ENCODE results near the gene PGBD1. TPM values are rescaled to one million over a fixed set of nuclear protein-coding genes. Genes with fewer than 3 reads are reported as not detected.

PGBD1 gene
- total RNA-seq (2022; extraction: Qiagen RNA extraction; ENCODE audit: low read depth), result 3.8 to 6.1 TPM (median 5.0 TPM) in 5 replicates

DNA sequence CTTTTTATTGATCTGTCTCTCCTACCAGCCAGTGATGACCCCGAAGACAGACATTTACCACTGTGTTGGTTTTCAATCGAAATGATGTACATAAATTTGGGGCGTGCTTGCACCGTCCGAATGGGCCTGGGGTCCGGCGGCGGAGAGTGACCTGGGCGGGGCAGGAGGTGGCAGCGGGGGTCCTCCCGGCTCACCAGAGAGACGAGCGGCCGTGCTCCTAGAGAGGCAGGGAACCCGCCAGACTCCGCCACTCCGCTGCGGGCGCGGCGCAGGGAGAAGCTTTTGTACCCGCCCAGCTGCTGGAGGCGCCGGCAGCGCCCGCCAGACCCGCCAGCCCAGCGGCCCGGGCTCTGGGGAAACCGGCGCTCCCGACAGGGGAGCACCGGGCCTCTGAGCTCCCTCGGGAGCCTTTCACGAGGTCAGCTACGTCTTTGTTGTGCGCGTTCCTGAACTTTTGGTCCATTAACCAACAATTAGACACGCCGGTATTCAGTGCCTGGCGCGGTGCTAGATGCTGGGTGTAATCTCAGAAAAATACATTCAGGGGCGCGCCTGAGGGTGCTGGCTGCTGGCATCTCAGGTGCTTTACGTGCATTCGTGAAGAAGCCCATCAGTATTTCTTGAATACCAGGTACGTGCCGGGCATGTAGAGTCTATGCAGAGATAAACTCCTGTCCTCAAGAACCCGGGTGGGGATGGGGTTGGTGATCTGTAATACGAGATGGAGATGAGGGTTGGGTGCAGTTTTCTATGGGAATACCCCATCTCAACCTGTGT is at the start of gene PGBD1:
PGBD1 (plus strand) TSS at position 285 of the 777 bp plus-strand sequence. CDS start 2,242 bp downstream, outside the sequence.

GRCh38 chr6:28252009-28252975 is 29.1 kb upstream of the PGBD1 start, which contains the start of gene ZKSCAN4:
TSS of gene ZKSCAN4 (minus strand) at chr6:28252269. CDS start at chr6:28251980, 289 bp downstream.

GRCh38 chr6:28258877-28259777 is 22.2 kb upstream of the PGBD1 start, which contains the start of gene NKAPL:
TSS of gene NKAPL (plus strand) at chr6:28259297. CDS start at chr6:28259372, 75 bp downstream.

DNA sequence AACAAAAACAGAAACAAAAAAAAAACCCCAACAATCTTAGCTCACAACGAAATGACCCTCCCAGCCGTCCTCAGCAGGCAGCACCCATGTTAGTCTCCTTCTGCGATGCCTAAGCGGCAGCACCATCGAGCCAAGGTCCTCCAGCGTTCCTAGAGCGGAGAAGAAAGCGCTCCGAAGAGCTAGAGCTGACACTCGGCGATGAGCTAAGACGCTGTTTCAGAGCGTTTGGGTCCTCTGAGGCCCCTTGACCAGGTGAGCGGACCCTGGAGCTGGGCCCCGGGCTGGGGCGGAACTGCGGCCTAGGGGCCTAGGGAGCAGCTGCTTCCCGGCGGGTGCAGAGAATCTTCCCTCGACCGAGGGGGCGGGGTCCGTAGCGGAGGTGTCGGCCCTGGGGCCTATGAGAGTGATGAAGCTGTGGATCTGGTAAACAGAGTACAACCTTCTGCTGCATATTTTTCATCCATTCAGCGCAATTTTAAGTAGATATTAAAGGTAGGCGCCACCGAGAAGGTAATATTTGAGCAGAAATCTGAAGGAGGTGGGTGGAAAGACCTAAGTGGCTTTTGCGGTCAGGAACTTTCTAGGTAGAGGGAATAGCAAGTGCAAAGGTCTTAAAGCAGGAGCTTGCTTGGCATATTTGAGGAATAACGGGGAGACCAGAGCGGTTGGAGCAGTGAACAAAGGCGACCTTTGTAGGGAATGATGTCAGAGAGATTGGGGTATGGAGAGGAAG is 14.2 kb upstream of the PGBD1 start, which contains the start of gene ZSCAN26:
ZSCAN26 (plus strand) TSS at position 182 of the 733 bp plus-strand sequence. CDS start 4,777 bp downstream, outside the sequence.

GRCh38 chr6:28335564-28336283 is 54.4 kb downstream of the PGBD1 start, which contains the start of gene ZSCAN31:
TSS of gene ZSCAN31 (minus strand) at chr6:28336148. CDS start at chr6:28329683, 6,465 bp downstream.

DNA sequence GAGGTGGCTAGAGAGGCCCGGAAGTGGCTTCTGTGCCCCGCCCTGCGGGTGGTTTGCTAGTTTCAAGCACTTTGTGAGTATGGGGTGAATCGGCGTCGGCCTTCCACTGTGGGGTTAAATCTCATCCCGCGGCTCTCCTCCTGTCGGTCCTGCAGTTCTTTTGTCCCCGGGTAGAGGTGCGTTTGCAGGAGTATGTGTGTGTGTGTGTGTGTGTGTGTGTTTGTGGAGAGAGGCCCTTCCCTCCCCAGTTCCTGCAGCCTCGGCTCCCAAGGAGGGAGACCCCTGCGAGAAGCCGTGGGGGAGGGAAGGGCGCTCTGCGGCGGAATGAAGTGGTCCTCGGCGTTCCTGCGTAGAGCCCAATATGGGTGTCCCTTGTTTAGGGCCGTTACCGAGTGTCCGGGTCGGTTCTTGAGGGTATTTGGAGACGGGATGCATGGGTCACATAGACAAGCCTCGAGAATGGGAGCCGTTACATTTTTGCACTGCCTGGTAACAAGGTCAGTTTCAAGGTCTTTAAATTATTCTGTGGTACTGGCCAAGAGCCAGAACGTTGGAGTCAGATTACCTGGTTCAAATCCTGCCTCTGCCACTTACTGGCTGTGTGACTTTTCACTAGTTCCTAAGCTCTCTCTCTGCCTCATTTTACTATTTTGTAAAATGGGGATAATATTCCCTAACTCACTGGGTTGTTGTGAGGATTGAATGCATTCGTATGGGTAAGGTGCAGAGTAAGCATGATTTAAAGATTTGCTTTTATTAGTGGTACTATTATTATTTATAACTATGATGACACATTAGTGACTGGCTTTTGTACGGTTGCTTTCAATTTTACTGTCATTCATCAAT is 68.7 kb downstream of the PGBD1 start, which contains the start of gene ZKSCAN3:
ZKSCAN3 (plus strand) TSS at position 56 of the 846 bp plus-strand sequence. CDS start 9,640 bp downstream, outside the sequence.

Other genes with a start within 250 kb of the PGBD1 start
- 0.57 to 1.5 TPM (median 0.83 TPM) in 5 replicates for gene ZNF165, start 201.0 kb upstream of the PGBD1 start, total RNA-seq (2022; extraction: Qiagen RNA extraction; ENCODE audit: low read depth)
- gene ZSCAN16, start 157.0 kb upstream of the PGBD1 start, total RNA-seq (2022; extraction: Qiagen RNA extraction; ENCODE audit: low read depth), result 3.7 to 5.1 TPM (median 4.6 TPM) in 5 replicates
- gene ZKSCAN8, start 139.7 kb upstream of the PGBD1 start, total RNA-seq (2022; extraction: Qiagen RNA extraction; ENCODE audit: low read depth), result 2.1 to 6.3 TPM (median 4.7 TPM) in 5 replicates
- 5.4 to 8.8 TPM (median 7.6 TPM) in 5 replicates for gene ZSCAN9, start 56.3 kb upstream of the PGBD1 start, total RNA-seq (2022; extraction: Qiagen RNA extraction; ENCODE audit: low read depth)
- gene ZKSCAN4, start 29.3 kb upstream of the PGBD1 start, total RNA-seq (2022; extraction: Qiagen RNA extraction; ENCODE audit: low read depth), result 2.2 to 3.0 TPM (median 2.5 TPM) in 5 replicates
- gene NKAPL, start 22.3 kb upstream of the PGBD1 start, total RNA-seq (2022; extraction: Qiagen RNA extraction; ENCODE audit: low read depth), result not detected in 5 replicates
- gene ZSCAN26, start 14.4 kb upstream of the PGBD1 start, total RNA-seq (2022; extraction: Qiagen RNA extraction; ENCODE audit: low read depth), result 4.2 to 6.9 TPM (median 5.0 TPM) in 5 replicates
- 1.6 to 2.4 TPM (median 1.8 TPM) in 5 replicates for gene ZSCAN31, start 54.6 kb downstream of the PGBD1 start, total RNA-seq (2022; extraction: Qiagen RNA extraction; ENCODE audit: low read depth)
- gene ZKSCAN3, start 68.4 kb downstream of the PGBD1 start, total RNA-seq (2022; extraction: Qiagen RNA extraction; ENCODE audit: low read depth), result 1.7 to 2.2 TPM (median 2.0 TPM) in 5 replicates
- 1.3 to 2.1 TPM (median 1.7 TPM) in 5 replicates for gene ZSCAN12, start 118.2 kb downstream of the PGBD1 start, total RNA-seq (2022; extraction: Qiagen RNA extraction; ENCODE audit: low read depth)
- gene ZSCAN23, start 161.9 kb downstream of the PGBD1 start, total RNA-seq (2022; extraction: Qiagen RNA extraction; ENCODE audit: low read depth), result not detected in 5 replicates
- not detected in 5 replicates for gene GPX6, start 234.2 kb downstream of the PGBD1 start, total RNA-seq (2022; extraction: Qiagen RNA extraction; ENCODE audit: low read depth)
- not detected in 5 replicates for gene GPX5, start 244.3 kb downstream of the PGBD1 start, total RNA-seq (2022; extraction: Qiagen RNA extraction; ENCODE audit: low read depth)